Keratinocyte (primary cell): Measurements from ENCODE around the gene CLSTN2.

ENCODE experiments used
- CTCF ChIP-seq, 3 experiments: IDR thresholded peaks in 1 of 3; conservative IDR thresholded peaks in 1 of 3; optimal IDR thresholded peaks in 1 of 3; 2 replicates in 2 of 3; 3 replicates in 1 of 3; pipeline versions ENCODE3 to v1.5.1; 2011; ENCODE audit warnings: low read length in 3 of 3, mild to moderate bottlenecking in 3 of 3, moderate library complexity in 2 of 3, control low read depth in 1 of 3, inconsistent platforms in 1 of 3; ENCODE audit not compliant: insufficient read depth in 2 of 3; ENCODE audit errors: extremely low read depth in 1 of 3
- EZH2 ChIP-seq: IDR thresholded peaks from one replicate; pipeline ENCODE4 v1.6.1; 2012; ENCODE audit warnings: inconsistent platforms, mild to moderate bottlenecking, low read length, moderate library complexity

- no peak for TF ChIP-seq CTCF (optimal IDR thresholded peaks at IDR 0.05 in 1 of 3, IDR thresholded peaks at IDR 0.05 in 1 of 3, conservative IDR thresholded peaks at IDR 0.05 in 1 of 3; ENCODE audit: extremely low read depth in 1 of 3, insufficient read depth in 2 of 3, low read length in 3 of 3)
- TF ChIP-seq EZH2 = no peak
Observed at GRCh38 chr3:140522653-140523380, 587.8 kb downstream of the CLSTN2 start.
